GM23338 (cell line): ENCODE data around the gene NDST4. TPM values are rescaled to one million over a fixed set of nuclear protein-coding genes. Genes with fewer than 3 reads are reported as not detected.

Experiments
- ATAC-seq: fragments of 200-7000 bp; cut with Tn5 transposase; 3 replicates; pipeline ENCODE4 v1.9.1; 2020
- DNase-seq: peaks from one replicate; pipeline ENCODE4 v3.0.0-alpha.2; 2015; ENCODE audit warnings: low spot score
- H2AFZ ChIP-seq: fragments of 200-600 bp; sonication (generic); 2 replicates; pipeline ENCODE4 v1.8.0; 2016; ENCODE audit warnings: antibody characterized with exemption, mild to moderate bottlenecking, moderate library complexity
- H3F3A ChIP-seq: fragments of 200-600 bp; sonication (generic); replicated peaks from 2 replicates; pipeline ENCODE4 v1.8.0; 2017; ENCODE audit warnings: antibody characterized with exemption, mixed run types, low read depth
- H3K27ac ChIP-seq: fragments of 200-600 bp; sonication (generic); 2 replicates; pipeline ENCODE4 v1.6.1; 2016; ENCODE audit warnings: low read depth
- H3K27me3 ChIP-seq: fragments of 200-600 bp; sonication (generic); 2 replicates; pipeline ENCODE4 v1.8.0; 2016; ENCODE audit warnings: mild to moderate bottlenecking, mixed run types, moderate library complexity; ENCODE audit not compliant: insufficient read depth
- H3K36me3 ChIP-seq: fragments of 200-600 bp; sonication (generic); 2 replicates; pipeline ENCODE4 v1.8.0; 2016; ENCODE audit warnings: mild to moderate bottlenecking; ENCODE audit not compliant: insufficient read depth
- H3K4me1 ChIP-seq: fragments of 200-600 bp; sonication (generic); 2 replicates; pipeline ENCODE4 v1.8.0; 2016; ENCODE audit warnings: mild to moderate bottlenecking, moderate library complexity; ENCODE audit not compliant: insufficient read depth
- H3K4me2 ChIP-seq: fragments of 200-600 bp; sonication (generic); 2 replicates; pipeline ENCODE4 v1.7.1; 2017; ENCODE audit warnings: mixed run types
- H3K4me3 ChIP-seq: fragments of 200-600 bp; sonication (generic); 2 replicates; pipeline ENCODE4 v1.6.1; 2016; ENCODE audit warnings: mixed run types
- H3K79me2 ChIP-seq: fragments of 200-600 bp; sonication (generic); replicated peaks from 2 replicates; pipeline ENCODE4 v1.8.0; 2017; ENCODE audit warnings: mild to moderate bottlenecking; ENCODE audit not compliant: insufficient read depth
- H3K9me2 ChIP-seq: fragments of 200-600 bp; sonication (generic); 2 replicates; pipeline ENCODE4 v1.8.0; 2017; ENCODE audit not compliant: insufficient read depth
- H4K20me1 ChIP-seq: fragments of 200-600 bp; sonication (generic); replicated peaks from 2 replicates; pipeline ENCODE4 v1.8.0; 2017; ENCODE audit warnings: mild to moderate bottlenecking; ENCODE audit not compliant: insufficient read depth
- H3K27ac Mint-ChIP-seq: 2 replicates; pipeline ENCODE4 v1.8.0; 2020; ENCODE audit warnings: inconsistent platforms, mild to moderate bottlenecking, moderate library complexity, mixed read lengths
- H3K27me3 Mint-ChIP-seq: 3 replicates; pipeline ENCODE4 v1.8.0; 2022; ENCODE audit warnings: low read depth, mild to moderate bottlenecking, moderate library complexity, mixed read lengths, inconsistent platforms; ENCODE audit not compliant: insufficient read depth, poor library complexity
- H3K36me3 Mint-ChIP-seq: 3 replicates; pipeline ENCODE4 v1.8.0; 2021; ENCODE audit warnings: low read depth, mild to moderate bottlenecking, inconsistent platforms, moderate library complexity, mixed read lengths
- H3K4me1 Mint-ChIP-seq: 3 replicates; pipeline ENCODE4 v1.8.0; 2020; ENCODE audit warnings: mild to moderate bottlenecking, inconsistent platforms, mixed read lengths
- H3K4me3 Mint-ChIP-seq: 3 replicates; pipeline ENCODE4 v1.8.0; 2021; ENCODE audit warnings: moderate library complexity, mild to moderate bottlenecking, inconsistent platforms, mixed read lengths
- H3K9me3 Mint-ChIP-seq: 3 replicates; pipeline ENCODE4 v1.8.0; 2020; ENCODE audit warnings: moderate library complexity, mild to moderate bottlenecking, inconsistent platforms, mixed read lengths
- CREB1 ChIP-seq: fragments of 250-450 bp; sonication (Bioruptor Pico); IDR thresholded peaks from 2 replicates; pipeline ENCODE4 v1.5.0; 2020; ENCODE audit warnings: low read depth, mild to moderate bottlenecking, moderate library complexity
- CTCF ChIP-seq, 2 experiments: fragments of 200-600 bp in 1 of 2; sonication (generic) in 1 of 2; conservative IDR thresholded peaks; 2 replicates each; pipeline versions ENCODE4 v1.5.1 to v1.6.1; 2016 to 2017; ENCODE audit warnings: antibody characterized with exemption in 2 of 2, low read depth in 2 of 2, mild to moderate bottlenecking in 2 of 2, moderate library complexity in 1 of 2
- ETS1 ChIP-seq: IDR thresholded peaks from 2 replicates; pipeline ENCODE4 v1.6.1; 2016; ENCODE audit warnings: antibody characterized with exemption
- EZH2 ChIP-seq: fragments of 200-600 bp; sonication (generic); IDR thresholded peaks from one replicate; pipeline ENCODE4 v1.8.0; 2017; ENCODE audit warnings: antibody characterized with exemption, mild to moderate bottlenecking, low read depth; ENCODE audit not compliant: unreplicated experiment
- EZH2phosphoT487 ChIP-seq: fragments of 200-600 bp; sonication (generic); IDR thresholded peaks from one replicate; pipeline ENCODE4 v1.8.1; 2018; ENCODE audit warnings: antibody characterized with exemption; ENCODE audit not compliant: unreplicated experiment
- JUNB ChIP-seq: IDR thresholded peaks from one replicate; pipeline ENCODE4 v1.6.1; 2016; ENCODE audit warnings: antibody characterized with exemption; ENCODE audit not compliant: unreplicated experiment
- NANOG ChIP-seq: IDR thresholded peaks from 2 replicates; pipeline ENCODE4 v1.6.1; 2016; ENCODE audit warnings: antibody characterized with exemption, borderline replicate concordance
- STAT1 ChIP-seq: IDR thresholded peaks from one replicate; pipeline ENCODE4 v1.6.1; 2016; ENCODE audit warnings: antibody characterized with exemption; ENCODE audit not compliant: unreplicated experiment
- ZNF331 ChIP-seq: fragments of 250-450 bp; sonication (Bioruptor Pico); IDR thresholded peaks from 2 replicates; pipeline ENCODE4 v1.5.0; 2020; ENCODE audit warnings: low read depth, mild to moderate bottlenecking, moderate library complexity
- polyA plus RNA-seq: library from polyadenylated mRNA; unstranded; fragments of >200 nt; fragmentation: Nextera tagmentation; extraction: Ambion mirVana; gene quantifications from 2 replicates; pipeline ENCODE4 v1.2.1, GENCODE V29; 2016
- total RNA-seq: library from RNA; depleted of rRNA; stranded (reverse); fragments of >200 nt; shearing (Covaris generic); gene quantifications from 2 replicates; pipeline ENCODE4 v1.2.3, GENCODE V29; 2014

The NDST4 gene
- total and polyA plus RNA-seq, 2 experiments from 2014 or later = not detected

- Histone ChIP-seq H3K27ac (no peak overlapping the region), H3F3A (no peaks in the 10 kb centered on the region), H3K27me3 (no peaks in the 10 kb centered on the region), H4K20me1 (no peaks in the 10 kb centered on the region), H3K36me3 (no peaks in the 10 kb centered on the region), H3K79me2 (no peaks in the 10 kb centered on the region), H3K4me2 (no peak overlapping the region), H3K4me1 (no peaks in the 10 kb centered on the region), H2AFZ (no peak overlapping the region), H3K4me3 (no peak overlapping the region), H3K9me2 (no peaks in the 10 kb centered on the region)
- no peaks in the 10 kb centered on the region for H3K9me3 Mint-ChIP-seq
- ATAC-seq (no peak), DNase-seq (no peak)
- no peaks in the 10 kb centered on the region for H3K36me3 Mint-ChIP-seq
- peaks cover 1% of the 10 kb centered on the region for H3K27me3 Mint-ChIP-seq
- no peaks in the 10 kb centered on the region for H3K4me1 Mint-ChIP-seq
- no peak overlapping the region for H3K27ac Mint-ChIP-seq
- no peak for TF ChIP-seq ETS1
- TF ChIP-seq EZH2 = no peak
- TF ChIP-seq JUNB = no peak
- no peak overlapping the region for H3K4me3 Mint-ChIP-seq
These were observed 273.4 kb downstream of the NDST4 start for GRCh38 chr4:114839986-114840385.

GRCh38 chr4:114830628-114831027 is 282.8 kb downstream of the NDST4 start:
- Histone ChIP-seq H3K4me1 (no peaks in the 10 kb centered on the region), H3K79me2 (no peaks in the 10 kb centered on the region), H3K27me3 (no peaks in the 10 kb centered on the region), H4K20me1 (no peaks in the 10 kb centered on the region), H3K9me2 (no peaks in the 10 kb centered on the region), H3K27ac (no peak overlapping the region), H3F3A (no peaks in the 10 kb centered on the region), H2AFZ (no peak overlapping the region), H3K4me2 (no peak overlapping the region), H3K4me3 (no peak overlapping the region), H3K36me3 (no peaks in the 10 kb centered on the region)
- DNase-seq (no peak), ATAC-seq (no peak)
- H3K27me3 Mint-ChIP-seq = peaks cover 4% of the 10 kb centered on the region
- no peaks in the 10 kb centered on the region for H3K36me3 Mint-ChIP-seq
- TF ChIP-seq NANOG (no peak), JUNB (no peak), STAT1 (no peak), ZNF331 (CRISPR knock-in tag) (no peak), CTCF (conservative IDR thresholded peaks at IDR 0.05; ENCODE audit: low read depth in 2 of 2) (no peak), EZH2phosphoT487 (no peak)
- no peak overlapping the region for H3K27ac Mint-ChIP-seq
- no peaks in the 10 kb centered on the region for H3K9me3 Mint-ChIP-seq
- no peak overlapping the region for H3K4me3 Mint-ChIP-seq
- H3K4me1 Mint-ChIP-seq = no peaks in the 10 kb centered on the region

- Histone ChIP-seq H4K20me1 (no peaks in the 10 kb centered on the region), H3K4me2 (no peak overlapping the region), H2AFZ (no peak overlapping the region), H3K4me1 (no peaks in the 10 kb centered on the region), H3K4me3 (no peak overlapping the region), H3K79me2 (no peaks in the 10 kb centered on the region), H3K9me2 (no peaks in the 10 kb centered on the region), H3F3A (no peaks in the 10 kb centered on the region), H3K27ac (no peak overlapping the region), H3K27me3 (no peaks in the 10 kb centered on the region), H3K36me3 (no peaks in the 10 kb centered on the region)
- Mint-ChIP-seq H3K27ac (no peak overlapping the region), H3K4me1 (no peaks in the 10 kb centered on the region), H3K27me3 (no peaks in the 10 kb centered on the region), H3K9me3 (no peaks in the 10 kb centered on the region), H3K36me3 (no peaks in the 10 kb centered on the region), H3K4me3 (no peak overlapping the region)
- ATAC-seq = no peak
- no peak for DNase-seq
- TF ChIP-seq EZH2 (no peak), CREB1 (CRISPR knock-in tag) (no peak), STAT1 (no peak), CTCF (conservative IDR thresholded peaks at IDR 0.05; ENCODE audit: low read depth in 2 of 2) (no peak), EZH2phosphoT487 (no peak), ETS1 (no peak)
These were observed 285.8 kb downstream of the NDST4 start for GRCh38 chr4:114827651-114828050.
